Activated naive CD8-positive, alpha-beta T cell treated with anti-CD3 and anti-CD28 coated beads for 36 hours (primary cell): Measurements from ENCODE around the gene ACP4. TPM values are rescaled to one million over a fixed set of nuclear protein-coding genes. Genes with fewer than 3 reads are reported as not detected.

Experiments used
- DNase-seq: peaks from one replicate; pipeline ENCODE4 v3.0.0; 2021
- H3K27ac Mint-ChIP-seq: one replicate; pipeline ENCODE4 v1.8.0; 2022; ENCODE audit warnings: mild to moderate bottlenecking, moderate library complexity, mixed read lengths
- H3K27me3 Mint-ChIP-seq: one replicate; pipeline ENCODE4 v1.8.0; 2022; ENCODE audit warnings: mild to moderate bottlenecking, mixed read lengths
- H3K36me3 Mint-ChIP-seq: one replicate; pipeline ENCODE4 v1.8.0; 2021; ENCODE audit warnings: mild to moderate bottlenecking, mixed read lengths
- H3K4me1 Mint-ChIP-seq: one replicate; pipeline ENCODE4 v1.8.0; 2021; ENCODE audit warnings: mixed read lengths
- H3K4me3 Mint-ChIP-seq: one replicate; pipeline ENCODE4 v1.8.0; 2022; ENCODE audit warnings: mild to moderate bottlenecking, moderate library complexity, mixed read lengths
- H3K9me3 Mint-ChIP-seq: one replicate; pipeline ENCODE4 v1.8.0; 2022; ENCODE audit warnings: mixed read lengths
- total RNA-seq, 2 experiments: library from RNA; stranded (reverse); gene quantifications; one replicate each; pipeline ENCODE4 v1.2.3, GENCODE V29; 2021

The ACP4 gene
- total RNA-seq, 2 experiments from 2014 or later = not detected

- peaks cover 32% of the 10 kb centered on the region for H3K27me3 Mint-ChIP-seq
- H3K27ac Mint-ChIP-seq = no peak overlapping the region
- no peak for DNase-seq
- H3K9me3 Mint-ChIP-seq = no peaks in the 10 kb centered on the region
- H3K36me3 Mint-ChIP-seq = no peaks in the 10 kb centered on the region
- H3K4me3 Mint-ChIP-seq = no peak overlapping the region
- H3K4me1 Mint-ChIP-seq = no peaks in the 10 kb centered on the region
Observed at GRCh38 chr19:50785329-50785728, 4.9 kb upstream of the ACP4 start.

DNA sequence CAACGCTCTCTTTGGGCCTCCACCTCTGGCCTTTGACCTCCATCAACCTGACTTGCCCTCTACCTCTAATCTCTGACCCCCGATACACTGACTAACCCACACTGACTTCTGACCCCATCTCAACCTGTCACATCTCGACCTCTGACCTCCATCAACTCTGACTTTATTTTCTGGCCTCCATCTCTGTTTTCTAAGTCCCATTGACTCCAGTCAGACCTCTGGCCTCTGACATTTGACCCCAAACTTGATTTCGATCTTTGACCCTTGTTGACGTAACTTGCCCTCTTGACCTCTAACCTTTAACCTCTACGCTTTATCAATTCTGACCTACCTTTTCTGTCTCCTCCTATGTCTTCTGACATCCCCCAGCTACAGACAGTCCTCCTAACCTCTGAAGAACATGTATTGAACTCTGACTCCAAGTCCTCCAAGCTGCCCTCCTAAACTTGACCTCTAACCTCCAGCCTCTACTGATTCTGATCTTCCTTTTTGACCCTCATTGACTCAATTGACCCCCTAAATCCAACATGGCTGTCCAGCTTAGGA, 780 bp downstream of the ACP4 start:
- H3K4me1 Mint-ChIP-seq = peaks cover 7% of the 10 kb centered on the region
- H3K36me3 Mint-ChIP-seq = peaks cover 5% of the 10 kb centered on the region
- H3K27me3 Mint-ChIP-seq = peaks cover 4% of the 10 kb centered on the region
- H3K4me3 Mint-ChIP-seq = no peak overlapping the region
- DNase-seq = no peak
- H3K27ac Mint-ChIP-seq = no peak overlapping the region
- no peaks in the 10 kb centered on the region for H3K9me3 Mint-ChIP-seq

GRCh38 chr19:50791594-50792271, 1.5 kb downstream of the ACP4 start:
- Mint-ChIP-seq H3K36me3 (peaks cover 5% of the 10 kb centered on the region), H3K27ac (no peak overlapping the region), H3K4me3 (no peak overlapping the region), H3K9me3 (no peaks in the 10 kb centered on the region), H3K4me1 (peaks cover 7% of the 10 kb centered on the region), H3K27me3 (peaks cover 4% of the 10 kb centered on the region)
- no peak for DNase-seq

GRCh38 chr19:50792272-50793250, 2.3 kb downstream of the ACP4 start:
- Mint-ChIP-seq H3K27ac (no peak overlapping the region), H3K4me3 (no peak overlapping the region), H3K36me3 (peaks cover 11% of the 10 kb centered on the region), H3K9me3 (no peaks in the 10 kb centered on the region), H3K27me3 (peaks cover 4% of the 10 kb centered on the region), H3K4me1 (peaks cover 7% of the 10 kb centered on the region)
- no peak for DNase-seq

GRCh38 chr19:50793558-50794065, 3.4 kb downstream of the ACP4 start:
- Mint-ChIP-seq H3K4me3 (no peak overlapping the region), H3K27ac (peak overlapping the region; percentile 70), H3K27me3 (peaks cover 4% of the 10 kb centered on the region), H3K9me3 (no peaks in the 10 kb centered on the region), H3K36me3 (peaks cover 11% of the 10 kb centered on the region), H3K4me1 (peaks cover 7% of the 10 kb centered on the region)
- no peak for DNase-seq

DNA sequence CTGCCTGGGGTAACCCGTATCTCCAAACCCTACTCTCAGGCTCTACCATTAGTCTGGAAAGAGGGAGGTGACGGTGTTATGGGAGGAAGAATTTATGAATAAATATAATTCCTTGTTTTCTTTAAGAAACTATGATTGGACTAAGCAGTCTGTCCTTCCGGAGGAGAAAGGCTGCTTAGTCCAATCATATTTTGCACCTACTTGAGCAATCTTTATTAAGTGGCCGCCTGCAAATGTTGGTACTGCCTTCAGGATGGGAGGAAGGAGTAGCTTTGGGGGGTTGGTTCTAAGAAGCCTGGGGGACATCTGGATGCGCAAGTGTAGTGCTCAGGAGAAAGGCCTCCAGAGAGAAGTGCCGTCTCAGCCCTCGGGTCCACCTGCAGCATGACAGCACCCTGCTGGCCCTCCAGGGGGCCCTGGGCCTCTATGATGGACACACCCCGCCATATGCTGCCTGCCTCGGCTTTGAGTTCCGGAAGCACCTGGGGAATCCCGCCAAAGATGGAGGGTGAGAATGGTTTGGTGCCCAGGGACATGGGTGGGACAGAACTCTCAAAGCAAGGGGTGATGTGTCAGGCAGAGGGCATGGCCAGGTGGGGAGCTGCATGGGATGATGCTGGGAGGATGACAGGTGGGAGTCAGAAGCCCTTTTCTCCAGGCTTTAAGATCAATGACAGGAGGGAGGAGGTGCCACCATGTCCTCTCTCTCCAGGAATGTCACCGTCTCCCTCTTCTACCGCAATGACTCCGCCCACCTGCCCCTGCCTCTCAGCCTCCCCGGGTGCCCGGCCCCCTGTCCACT, 4.1 kb downstream of the ACP4 start:
- Mint-ChIP-seq H3K4me1 (peaks cover 7% of the 10 kb centered on the region), H3K4me3 (peak overlapping the region; percentile 16), H3K9me3 (no peaks in the 10 kb centered on the region), H3K36me3 (peaks cover 11% of the 10 kb centered on the region), H3K27ac (peak overlapping the region; percentile 82), H3K27me3 (peaks cover 4% of the 10 kb centered on the region)
- DNase-seq = peak; percentile 57

GRCh38 chr19:50794876-50795663, 4.9 kb downstream of the ACP4 start:
- Mint-ChIP-seq H3K27ac (peak overlapping the region; percentile 82), H3K4me3 (peak overlapping the region; percentile 16), H3K36me3 (peaks cover 18% of the 10 kb centered on the region), H3K9me3 (no peaks in the 10 kb centered on the region), H3K4me1 (peaks cover 10% of the 10 kb centered on the region), H3K27me3 (peaks cover 4% of the 10 kb centered on the region)
- DNase-seq = peak; percentile 58

- peaks cover 13% of the 10 kb centered on the region for H3K4me1 Mint-ChIP-seq
- H3K27me3 Mint-ChIP-seq = peaks cover 4% of the 10 kb centered on the region
- no peak for DNase-seq
- H3K36me3 Mint-ChIP-seq = peaks cover 22% of the 10 kb centered on the region
- no peaks in the 10 kb centered on the region for H3K9me3 Mint-ChIP-seq
- H3K4me3 Mint-ChIP-seq = peak overlapping the region; percentile 7
- H3K27ac Mint-ChIP-seq = peak overlapping the region; percentile 63
Observed at GRCh38 chr19:50795664-50796073, 5.5 kb downstream of the ACP4 start.

GRCh38 chr19:50796128-50796633, 6.0 kb downstream of the ACP4 start:
- Mint-ChIP-seq H3K4me1 (peaks cover 17% of the 10 kb centered on the region), H3K27me3 (peaks cover 4% of the 10 kb centered on the region), H3K4me3 (peak overlapping the region; percentile 7), H3K9me3 (no peaks in the 10 kb centered on the region), H3K27ac (peak overlapping the region; percentile 63), H3K36me3 (peaks cover 27% of the 10 kb centered on the region)
- no peak for DNase-seq

GRCh38 chr19:50796634-50797428, 6.6 kb downstream of the ACP4 start:
- Mint-ChIP-seq H3K36me3 (peaks cover 34% of the 10 kb centered on the region), H3K27me3 (peaks cover 4% of the 10 kb centered on the region), H3K4me3 (no peak overlapping the region), H3K9me3 (no peaks in the 10 kb centered on the region), H3K27ac (peak overlapping the region; percentile 10), H3K4me1 (peaks cover 20% of the 10 kb centered on the region)
- DNase-seq = no peak

GRCh38 chr19:50797429-50797780, 7.2 kb downstream of the ACP4 start:
- Mint-ChIP-seq H3K27ac (peak overlapping the region; percentile 42), H3K4me3 (no peak overlapping the region), H3K4me1 (peaks cover 24% of the 10 kb centered on the region), H3K9me3 (no peaks in the 10 kb centered on the region), H3K27me3 (peaks cover 4% of the 10 kb centered on the region), H3K36me3 (peaks cover 39% of the 10 kb centered on the region)
- DNase-seq = no peak

- peaks cover 4% of the 10 kb centered on the region for H3K27me3 Mint-ChIP-seq
- peaks cover 46% of the 10 kb centered on the region for H3K36me3 Mint-ChIP-seq
- DNase-seq = no peak
- no peak overlapping the region for H3K4me3 Mint-ChIP-seq
- H3K27ac Mint-ChIP-seq = peak overlapping the region; percentile 29
- H3K4me1 Mint-ChIP-seq = peaks cover 30% of the 10 kb centered on the region
- no peaks in the 10 kb centered on the region for H3K9me3 Mint-ChIP-seq
Observed at GRCh38 chr19:50797781-50798658, 7.8 kb downstream of the ACP4 start.
